ENCODE measurements around the gene CCDC190. TPM values are rescaled to one million over a fixed set of nuclear protein-coding genes. Genes with fewer than 3 reads are reported as not detected.

Gene CCDC190
- polyA plus RNA-seq, 3 donors: not detected

- no peaks in the 10 kb centered on the region for H4K20me1 ChIP-seq (ENCODE audit: insufficient read depth, low read length)
- intact Hi-C loops (cut with micrococcal nuclease): loop anchor here (5.0 to 10.0 kb wide), 2 partner anchors 438 to 441 kb away; no protein-coding TSS in a partner anchor
- Mint-ChIP-seq H3K36me3 (no peaks in the 10 kb centered on the region), H3K27me3 (ENCODE audit: low read depth in 3 of 3) (peaks cover 4 to 31% (median 5%) of the 10 kb centered on the region in 3 donors), H3K27ac (no peak overlapping the region), H3K9me3 (no peaks in the 10 kb centered on the region), H3K4me1 (peaks cover 13% of the 10 kb centered on the region), H3K4me3 (no peak overlapping the region)
- H3K9ac ChIP-seq (ENCODE audit: insufficient read depth, low read length, poor library complexity, severe bottlenecking): no peak overlapping the region
- 60% methylated on average over 1 of the region's 3 CpGs for WGBS (ENCODE audit: insufficient coverage)
- H3K27me3 ChIP-seq (ENCODE audit: control insufficient read depth in 2 of 2, insufficient read depth in 2 of 2, low read length in 2 of 2): peaks cover 11 to 16% of the 10 kb centered on the region in 2 donors
- peaks cover 3 to 8% of the 10 kb centered on the region in 2 donors for H3K4me1 ChIP-seq (ENCODE audit: control insufficient read depth in 1 of 2, insufficient read depth in 2 of 2, low read length in 2 of 2)
- H3K4me3 ChIP-seq (replicated peaks in 1 of 3; ENCODE audit: low read depth in 2 of 3, low read length in 3 of 3): no peak overlapping the region
- no peak overlapping the region for H3K27ac ChIP-seq (ENCODE audit: low read depth in 1 of 2, low read length in 2 of 2)
- no peak for DNase-seq
- H2AFZ ChIP-seq (ENCODE audit: insufficient read depth, low read depth, low read length, poor library complexity, severe bottlenecking): no peak overlapping the region
- H3K36me3 ChIP-seq (replicated peaks in 1 of 2; ENCODE audit: control insufficient read depth in 1 of 2, insufficient read depth in 2 of 2, low read length in 2 of 2): no peaks in the 10 kb centered on the region
- H3K4me2 ChIP-seq (replicated peaks; ENCODE audit: extremely low read depth, low read length, poor library complexity, severe bottlenecking): no peak overlapping the region
- H3K79me2 ChIP-seq (ENCODE audit: insufficient read depth, low read length): no peaks in the 10 kb centered on the region
- H3K9me3 ChIP-seq (replicated peaks in 1 of 2; ENCODE audit: control insufficient read depth in 1 of 2, insufficient read depth in 1 of 2, low read length in 2 of 2): no peaks in the 10 kb centered on the region
- no peak for TF ChIP-seq CTCF (IDR thresholded peaks at IDR 0.05)
Measured at GRCh38 chr1:162876751-162877150, 15.8 kb upstream of the CCDC190 start.

DNA sequence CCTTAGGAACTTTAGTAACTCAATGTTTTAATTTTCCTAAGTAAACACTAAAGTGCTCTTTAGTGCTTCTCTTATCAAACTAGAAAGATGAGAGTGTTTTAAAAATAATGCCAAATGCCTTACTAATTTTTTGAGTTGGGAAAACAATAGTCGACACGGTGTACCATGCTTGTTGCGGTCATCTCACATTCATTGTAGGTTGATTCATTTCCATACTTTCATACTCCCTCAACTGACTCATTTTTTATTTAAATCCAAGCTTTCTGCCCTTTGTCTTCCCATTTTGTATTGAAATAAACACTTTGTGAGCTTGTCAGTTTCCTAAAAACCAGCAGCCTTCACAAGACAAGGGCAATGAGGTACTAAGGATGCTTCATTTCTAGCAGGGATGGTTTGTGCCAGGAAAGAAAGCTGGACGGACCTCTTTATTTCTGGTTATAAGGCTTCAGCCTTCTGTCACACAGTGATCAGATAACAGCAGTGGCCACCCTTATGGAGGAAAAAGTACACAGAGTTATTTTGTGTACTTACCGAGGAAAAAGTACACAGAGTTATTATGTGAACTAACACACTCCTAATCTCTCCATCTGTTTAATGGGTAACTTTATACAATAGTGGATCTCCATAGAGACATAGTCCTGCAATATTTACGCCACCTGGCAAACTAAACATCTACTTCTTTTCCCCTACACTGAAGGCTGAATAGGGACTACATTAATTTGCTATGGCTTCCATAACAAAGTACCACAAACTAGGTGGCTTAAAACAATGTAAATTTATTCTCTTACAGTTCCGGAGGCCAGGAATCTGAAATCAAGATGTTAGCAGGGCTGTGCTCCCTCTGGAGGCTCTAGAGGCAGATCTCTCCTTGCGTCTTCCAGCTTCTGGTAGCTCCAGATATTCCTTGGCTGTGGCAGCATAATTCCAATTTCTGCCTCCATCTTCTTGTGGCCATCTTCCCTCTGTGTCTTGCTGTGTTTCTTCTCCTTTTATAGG is 13.0 kb upstream of the CCDC190 start:
- Histone ChIP-seq H3K27me3 (ENCODE audit: control insufficient read depth in 2 of 2, insufficient read depth in 2 of 2, low read length in 2 of 2) (peaks cover 9 to 16% of the 10 kb centered on the region in 2 donors), H3K9ac (ENCODE audit: insufficient read depth, low read length, poor library complexity, severe bottlenecking) (no peak overlapping the region), H3K4me3 (replicated peaks in 1 of 3; ENCODE audit: low read depth in 2 of 3, low read length in 3 of 3) (no peak overlapping the region), H4K20me1 (ENCODE audit: insufficient read depth, low read length) (no peaks in the 10 kb centered on the region), H3K9me3 (replicated peaks in 1 of 2; ENCODE audit: control insufficient read depth in 1 of 2, insufficient read depth in 1 of 2, low read length in 2 of 2) (no peaks in the 10 kb centered on the region), H2AFZ (ENCODE audit: insufficient read depth, low read depth, low read length, poor library complexity, severe bottlenecking) (no peak overlapping the region), H3K79me2 (ENCODE audit: insufficient read depth, low read length) (no peaks in the 10 kb centered on the region), H3K27ac (ENCODE audit: low read depth in 1 of 2, low read length in 2 of 2) (no peak overlapping the region), H3K4me2 (replicated peaks; ENCODE audit: extremely low read depth, low read length, poor library complexity, severe bottlenecking) (no peak overlapping the region), H3K36me3 (replicated peaks in 1 of 2; ENCODE audit: control insufficient read depth in 1 of 2, insufficient read depth in 2 of 2, low read length in 2 of 2) (no peaks in the 10 kb centered on the region), H3K4me1 (ENCODE audit: control insufficient read depth in 1 of 2, insufficient read depth in 2 of 2, low read length in 2 of 2) (peaks cover 2 to 8% of the 10 kb centered on the region in 2 donors)
- 97% methylated on average over 3 of the region's 8 CpGs for WGBS (ENCODE audit: insufficient coverage)
- H3K36me3 Mint-ChIP-seq: no peaks in the 10 kb centered on the region
- peaks cover 0 to 8% (median 2%) of the 10 kb centered on the region in 7 donors for H3K9me3 Mint-ChIP-seq
- no peak overlapping the region for H3K27ac Mint-ChIP-seq
- no peak overlapping the region for H3K4me3 Mint-ChIP-seq
- no peak for TF ChIP-seq CTCF (IDR thresholded peaks at IDR 0.05)
- DNase-seq: no peak
- peaks cover 4 to 41% (median 5%) of the 10 kb centered on the region in 3 donors for H3K27me3 Mint-ChIP-seq (ENCODE audit: low read depth in 3 of 3)
- intact Hi-C loops (cut with micrococcal nuclease): loop anchor here in 1 of 2 donors (10.0 kb wide), 1 partner anchor 441 kb away; no protein-coding TSS in a partner anchor
- peaks cover 9% of the 10 kb centered on the region for H3K4me1 Mint-ChIP-seq
